Kidney (tissue), 14 donors: ENCODE results near the gene PALLD. TPM values are rescaled to one million over a fixed set of nuclear protein-coding genes. Genes with fewer than 3 reads are reported as not detected.

ENCODE experiments used
- DNase-seq, 5 donors: peaks; one replicate each; pipeline ENCODE4 v3.0.0-alpha.2; 2013 to 2020
- FAIRE-seq: peaks from 2 replicates; lab custom pipeline; 2012; peaks lifted over from hg19 to GRCh38; lab: Jason Lieb, UNC
- H3K27ac ChIP-seq, 2 donors: one replicate each; pipeline ENCODE4 v1.7.0; 2013; ENCODE audit warnings: low read depth in 2 of 2, low read length in 2 of 2, inconsistent platforms in 1 of 2
- H3K27me3 ChIP-seq: one replicate; pipeline ENCODE4 v1.7.1; 2013; ENCODE audit warnings: low read length, inconsistent platforms; ENCODE audit not compliant: control insufficient read depth, insufficient read depth
- H3K36me3 ChIP-seq, 3 donors: one replicate each; pipeline versions ENCODE4 v1.7.0 to v1.7.1; 2013; ENCODE audit warnings: low read length in 3 of 3, control low read depth in 1 of 3, inconsistent platforms in 1 of 3; ENCODE audit not compliant: insufficient read depth in 3 of 3, control insufficient read depth in 2 of 3
- H3K4me1 ChIP-seq, 3 donors: one replicate each; pipeline versions ENCODE4 v1.7.0 to v1.7.1; 2013; ENCODE audit warnings: low read length in 3 of 3, inconsistent platforms in 1 of 3, low read depth in 1 of 3; ENCODE audit not compliant: control insufficient read depth in 2 of 3, insufficient read depth in 2 of 3
- H3K4me3 ChIP-seq, 3 donors: one replicate each; pipeline versions ENCODE4 v1.7.0 to v1.8.1; 2013; ENCODE audit warnings: low read length in 3 of 3, control low read depth in 1 of 3, inconsistent platforms in 1 of 3
- H3K9ac ChIP-seq, 3 donors: one replicate each; pipeline versions ENCODE4 v1.7.0 to v1.7.1; 2013; ENCODE audit warnings: low read length in 3 of 3, control low read depth in 1 of 3, inconsistent platforms in 1 of 3
- H3K9me3 ChIP-seq, 3 donors: one replicate each; pipeline versions ENCODE4 v1.7.0 to v1.7.1; 2013; ENCODE audit warnings: low read length in 3 of 3, control low read depth in 1 of 3, inconsistent platforms in 1 of 3; ENCODE audit not compliant: control insufficient read depth in 2 of 3, insufficient read depth in 1 of 3
- CTCF ChIP-seq: IDR thresholded peaks from 3 replicates; pipeline ENCODE4 v1.5.1; 2012; ENCODE audit warnings: mild to moderate bottlenecking, moderate library complexity, borderline replicate concordance; ENCODE audit not compliant: insufficient read depth; ENCODE audit errors: extremely low read depth
- intact Hi-C: fragments of 100-400 bp; cut with DNase I; formaldehyde crosslinking; loops from one replicate; pipeline ENCODE4 v1.11.1; 2022
- polyA plus RNA-seq: library from polyadenylated mRNA; stranded (reverse); fragments of 350-450 nt; fragmentation: Illumina TruSeq; extraction: RNeasy Lipid Tissue Mini Kit (QIAGEN cat#74804); gene quantifications from one replicate; pipeline ENCODE4 v1.2.3, GENCODE V29; 2014; ENCODE audit warnings: low read depth, low replicate concordance; ENCODE audit not compliant: insufficient read depth
- total RNA-seq: library from RNA; stranded (reverse); fragmentation: NEBNext Ultra II Directional; extraction: Animal tissue kit (Norgen Biotek cat#: 25700); gene quantifications from one replicate; pipeline ENCODE4 v1.2.1, GENCODE V29; 2021
- donor health status: control.
- donor health status: control.
- donor health status: control.
- donor health status: control.
- donor health status: control.
- donor health status: DM: yes; HTN: yes; CAD: no.
- donor health status: Normal renal cell carcinoma (clear cell type).

PALLD gene
- total and polyA plus RNA-seq, 2 donors from 2014 or later: 43.4 to 120 TPM

GRCh38 chr4:168515222-168516011 lies 18.6 kb downstream of the PALLD start:
- DNase-seq (no peak), FAIRE-seq (no peak)
- Histone ChIP-seq H3K27me3 (no peaks in the 10 kb centered on the region), H3K27ac (no peak overlapping the region), H3K9me3 (no peaks in the 10 kb centered on the region), H3K4me3 (no peak overlapping the region), H3K4me1 (no peaks in the 10 kb centered on the region), H3K9ac (no peak overlapping the region), H3K36me3 (no peaks in the 10 kb centered on the region)
- TF ChIP-seq CTCF: no peak
- intact Hi-C loops: no loop called here

GRCh38 chr4:168516841-168517240 lies 20.0 kb downstream of the PALLD start:
- FAIRE-seq: no peak
- no peak for TF ChIP-seq CTCF
- H3K36me3 ChIP-seq: no peaks in the 10 kb centered on the region
- H3K4me3 ChIP-seq: no peak overlapping the region
- no peak for DNase-seq
- no peak overlapping the region for H3K9ac ChIP-seq
- H3K9me3 ChIP-seq: no peaks in the 10 kb centered on the region
- intact Hi-C loops: no loop called here
- no peaks in the 10 kb centered on the region for H3K27me3 ChIP-seq
- H3K4me1 ChIP-seq: no peaks in the 10 kb centered on the region
- no peak overlapping the region for H3K27ac ChIP-seq

GRCh38 chr4:168519576-168519975 lies 22.7 kb downstream of the PALLD start:
- Histone ChIP-seq H3K9ac (no peak overlapping the region), H3K27me3 (no peaks in the 10 kb centered on the region), H3K4me3 (no peak overlapping the region), H3K4me1 (no peaks in the 10 kb centered on the region), H3K36me3 (no peaks in the 10 kb centered on the region), H3K9me3 (no peaks in the 10 kb centered on the region), H3K27ac (no peak overlapping the region)
- FAIRE-seq (no peak), DNase-seq (no peak)
- intact Hi-C loops: no loop called here
- TF ChIP-seq CTCF: no peak
